ENCODE data around the gene PTPRK.

DNA sequence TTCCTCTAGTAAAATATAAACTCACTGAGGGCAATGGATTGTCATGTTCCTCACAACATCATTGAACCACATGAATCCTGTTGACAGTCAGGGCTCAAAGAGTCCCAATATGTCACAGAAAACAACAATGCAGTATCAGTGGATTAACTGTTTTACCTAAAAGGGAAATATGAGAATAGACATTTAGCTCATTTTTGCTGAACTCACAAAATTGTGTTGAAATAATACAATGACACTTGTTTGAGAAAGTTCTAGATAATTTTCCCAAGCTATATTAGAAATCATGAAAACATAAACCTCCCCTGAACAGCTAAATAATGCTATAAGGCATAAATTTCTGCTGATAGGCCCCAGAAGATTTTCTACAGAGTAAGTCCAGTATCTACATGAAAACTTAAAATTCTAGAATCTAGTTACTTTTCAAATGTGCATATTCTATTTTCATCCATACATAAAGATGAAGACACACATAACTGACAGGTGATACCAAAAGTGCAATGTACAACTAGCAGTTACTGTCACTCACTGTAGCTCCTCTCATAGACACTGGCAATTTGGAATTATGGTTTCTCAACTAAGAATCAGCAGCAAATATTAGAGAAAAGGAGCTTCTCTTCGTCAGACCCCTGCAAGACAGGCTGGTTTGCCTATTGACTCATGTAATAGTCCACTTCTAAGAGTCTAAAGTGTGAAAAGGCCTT, 269.9 kb downstream of the PTPRK start:
- TF ChIP-seq BCL3 (IDR thresholded peaks at IDR 0.05; ENCODE audit: borderline replicate concordance, insufficient read depth, low read depth, low read length, poor library complexity, severe bottlenecking) (no peak), CTCF (IDR thresholded peaks at IDR 0.05 in 2 of 3, conservative IDR thresholded peaks at IDR 0.05 in 1 of 3; ENCODE audit: control insufficient read depth in 2 of 3, extremely low read depth in 1 of 3, insufficient read depth in 1 of 3, low read depth in 3 of 3, low read length in 3 of 3) (no peak), NFYB (IDR thresholded peaks at IDR 0.05; ENCODE audit: insufficient read depth, low read depth, low read length) (no peak)

All from GM12878 (cell line).